Measurements from ENCODE around the gene HELZ.
"Not testable (repeated sequence)": the region's sequence is repeated elsewhere in the genome, so short reads cannot be mapped to it uniquely, and the experiment has no call there.

HELZ gene

GRCh38 chr17:67224736-67225135 is 20.3 kb downstream of the HELZ start:
- DNase-seq, result no peak

GRCh38 chr17:67223924-67224323 is 21.1 kb downstream of the HELZ start:
- no peak for DNase-seq

- no peak for DNase-seq
Observed at GRCh38 chr17:67221062-67221998, 23.7 kb downstream of the HELZ start.

- DNase-seq, result no peak
Observed at GRCh38 chr17:67218385-67218950, 26.5 kb downstream of the HELZ start.

GRCh38 chr17:67217446-67217845 is 27.6 kb downstream of the HELZ start:
- no peak for DNase-seq

GRCh38 chr17:67216578-67217320 is 28.2 kb downstream of the HELZ start:
- no peak for DNase-seq

GRCh38 chr17:67215991-67216421 is 29.0 kb downstream of the HELZ start:
- DNase-seq, result no peak

GRCh38 chr17:67212714-67213417 is 32.1 kb downstream of the HELZ start:
- no peak for DNase-seq

GRCh38 chr17:67212231-67212630 is 32.8 kb downstream of the HELZ start:
- no peak for DNase-seq

- no peak for DNase-seq
Observed at GRCh38 chr17:67211742-67212141, 33.3 kb downstream of the HELZ start.

GRCh38 chr17:67210915-67211314 is 34.1 kb downstream of the HELZ start:
- no peak for DNase-seq

- DNase-seq, result no peak
Observed at GRCh38 chr17:67208232-67208631, 36.8 kb downstream of the HELZ start.

- DNase-seq, result no peak
Observed at GRCh38 chr17:67203818-67204217, 41.2 kb downstream of the HELZ start.

GRCh38 chr17:67202503-67202902 is 42.5 kb downstream of the HELZ start:
- DNase-seq, result no peak

- DNase-seq, result no peak
Observed at GRCh38 chr17:67200727-67201301, 44.2 kb downstream of the HELZ start.

- DNase-seq, result no peak
Observed at GRCh38 chr17:67198131-67198530, 46.9 kb downstream of the HELZ start.

GRCh38 chr17:67197023-67197422 is 48.0 kb downstream of the HELZ start:
- not testable (repeated sequence) for DNase-seq

- no peak for DNase-seq
Observed at GRCh38 chr17:67196422-67196821, 48.6 kb downstream of the HELZ start.

GRCh38 chr17:67194134-67194533 is 50.9 kb downstream of the HELZ start:
- DNase-seq, result no peak

- DNase-seq, result no peak
Observed at GRCh38 chr17:67187927-67188326, 57.1 kb downstream of the HELZ start.

- DNase-seq, result no peak
Observed at GRCh38 chr17:67186782-67187181, 58.2 kb downstream of the HELZ start.

GRCh38 chr17:67183531-67183930 is 61.5 kb downstream of the HELZ start:
- DNase-seq, result no peak

- no peak for DNase-seq
Observed at GRCh38 chr17:67181825-67182224, 63.2 kb downstream of the HELZ start.
